Measurements from ENCODE around the gene PBX3. TPM values are rescaled to one million over a fixed set of nuclear protein-coding genes. Genes with fewer than 3 reads are reported as not detected.

Gene PBX3
- total and polyA plus RNA-seq, 2 of the 13 experiments (the other 11 are each of a cell fraction or from before 2014, with no cell fraction given) = 6.0 to 11.2 TPM

DNA sequence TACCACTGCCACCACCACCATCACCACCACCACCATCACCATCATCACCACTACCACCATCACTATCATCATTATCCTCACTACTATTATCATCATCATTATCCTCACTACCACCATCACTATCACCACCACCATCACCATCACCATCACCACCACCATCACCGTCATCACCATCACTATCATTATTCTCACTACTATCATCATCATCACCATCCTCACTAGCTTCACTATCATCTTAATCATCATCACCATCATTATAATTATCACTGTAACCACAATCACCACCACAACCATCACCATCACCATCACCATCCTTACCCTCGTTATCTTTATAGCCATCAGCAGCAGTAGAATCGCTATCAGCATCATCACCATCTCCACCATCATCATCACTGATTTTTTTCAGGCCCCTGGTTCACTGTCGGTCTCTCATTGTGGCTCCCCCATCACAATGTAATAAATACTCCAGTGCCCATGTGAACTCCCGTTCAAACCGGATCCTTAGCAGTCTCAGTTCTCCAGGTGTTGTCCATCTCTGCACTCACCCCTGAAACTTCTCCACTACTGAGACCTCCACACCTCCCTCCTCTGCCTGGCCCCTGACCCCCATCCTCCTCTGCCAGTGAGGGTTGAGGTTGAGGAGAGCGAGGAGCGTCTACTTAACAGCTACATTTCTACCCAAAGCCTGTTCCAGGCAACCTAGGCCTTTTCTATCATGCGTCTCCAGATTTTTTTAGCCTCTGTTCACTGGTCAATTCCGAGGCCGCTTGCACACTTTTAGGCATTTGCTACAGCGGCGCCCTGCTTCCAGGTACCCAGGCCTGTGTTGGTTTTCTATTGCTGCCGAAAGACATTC is 238.2 kb downstream of the PBX3 start:
- BruUV-seq (replicated peaks) = no TSS peak
- H3K36me3 ChIP-seq (replicated peaks in 1 of 2; ENCODE audit: control insufficient read depth in 1 of 2, insufficient read depth in 2 of 2, low read length in 2 of 2) = no peaks in the 10 kb centered on the region
- H3K9ac ChIP-seq (ENCODE audit: insufficient read depth, low read depth, low read length) = no peak overlapping the region
- peaks cover 10% of the 10 kb centered on the region for H3K4me1 ChIP-seq (ENCODE audit: insufficient read depth, low read length)
- CTCF ChIA-PET (ENCODE audit: low intra/inter-chr PET ratio, low total read pairs) = no interaction called here
- no peak overlapping the region for H3K27ac ChIP-seq (ENCODE audit: extremely low read length, insufficient read depth, low read length)
- no peak overlapping the region for H3K4me2 ChIP-seq (ENCODE audit: low read depth, low read length)
- peaks cover 0 to 2% of the 10 kb centered on the region in 2 experiments; a peak in 1 of 5 replicates for H3K27me3 ChIP-seq (ENCODE audit: control insufficient read depth in 1 of 2, insufficient read depth in 2 of 2, low read length in 2 of 2)
- POLR2A ChIA-PET = no interaction called here
- FAIRE-seq (no peak), ATAC-seq (no peak), DNase-seq (ENCODE audit: low spot score) (no peak)
- WGBS (ENCODE audit: low lambda C conversion rate) = 39% methylated on average over 14 of the region's 14 CpGs
- TF ChIP-seq HNF4G (IDR thresholded peaks at IDR 0.05; ENCODE audit: borderline replicate concordance, low read depth, low read length) (no peak), HNF4G (CRISPR knock-in tag; IDR thresholded peaks at IDR 0.05; ENCODE audit: borderline replicate concordance, low read depth) (no peak), CREB1 (IDR thresholded peaks at IDR 0.05) (peak; percentile 80), CREB1 (CRISPR knock-in tag; IDR thresholded peaks at IDR 0.05) (no peak)
- H2AFZ ChIP-seq (ENCODE audit: low read length) = no peak overlapping the region
- no peaks in the 10 kb centered on the region for H3K79me2 ChIP-seq (ENCODE audit: insufficient read depth, low read length)
- in situ Hi-C loops (cut with HindIII; ENCODE audit: extremely low pct_ligation_motif_present, low pct_unique_long_range_greater_than_20kb) = no loop called here
- intact Hi-C loops (cut with micrococcal nuclease; ENCODE audit: unreplicated experiment) = no loop called here
- H4K20me1 ChIP-seq (ENCODE audit: insufficient read depth, low read length) = no peaks in the 10 kb centered on the region
- H3K4me3 ChIP-seq (replicated peaks in 1 of 3; ENCODE audit: insufficient read depth in 1 of 3, low read depth in 2 of 3, low read length in 3 of 3) = no peak overlapping the region
- 0 out of 2 replicates have a peak, but pooled peaks cover under 1% of the 10 kb centered on the region for H3K9me3 ChIP-seq (ENCODE audit: low read length)

DNA sequence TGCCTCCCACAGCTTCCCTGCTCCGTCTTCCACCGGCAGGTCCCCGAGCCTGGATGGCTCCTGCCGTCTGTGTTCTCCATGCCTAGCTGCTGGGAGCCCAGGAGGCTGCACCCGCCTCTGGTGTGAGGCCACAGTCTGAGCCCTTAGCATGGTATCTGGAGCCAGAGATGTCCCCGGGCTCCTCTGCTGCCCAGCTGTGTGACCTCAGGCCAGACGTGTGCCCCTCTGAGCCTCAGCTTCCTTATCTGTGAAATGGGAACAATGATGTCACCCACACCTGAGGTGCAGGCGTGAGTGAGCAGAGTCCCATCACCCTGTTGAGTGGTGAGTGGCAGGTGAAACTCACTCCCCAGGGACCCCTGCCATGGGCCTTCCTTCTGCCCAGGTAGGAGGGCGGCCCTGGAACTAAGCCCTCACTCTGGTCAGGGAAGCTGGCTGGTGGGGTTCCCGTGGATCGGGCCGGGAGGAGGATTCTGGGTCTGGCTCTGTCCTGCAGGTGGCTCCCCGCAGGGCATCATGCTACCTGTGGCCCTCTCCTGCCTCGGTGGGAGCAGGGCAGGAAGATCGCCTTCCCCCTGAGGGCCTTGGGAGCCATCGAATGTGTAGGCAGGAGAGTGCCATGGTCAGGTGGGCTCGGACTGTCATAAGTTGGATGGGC is 239.0 kb downstream of the PBX3 start:
- Histone ChIP-seq H3K27ac (ENCODE audit: extremely low read length, insufficient read depth, low read length) (no peak overlapping the region), H3K4me2 (ENCODE audit: low read depth, low read length) (no peak overlapping the region), H3K4me3 (replicated peaks in 1 of 3; ENCODE audit: insufficient read depth in 1 of 3, low read depth in 2 of 3, low read length in 3 of 3) (no peak overlapping the region), H3K4me1 (ENCODE audit: insufficient read depth, low read length) (peaks cover 10% of the 10 kb centered on the region), H3K27me3 (ENCODE audit: control insufficient read depth in 1 of 2, insufficient read depth in 2 of 2, low read length in 2 of 2) (peaks cover 0 to 2% of the 10 kb centered on the region in 2 experiments; a peak in 1 of 5 replicates), H3K79me2 (ENCODE audit: insufficient read depth, low read length) (no peaks in the 10 kb centered on the region), H3K9ac (ENCODE audit: insufficient read depth, low read depth, low read length) (no peak overlapping the region), H3K9me3 (ENCODE audit: low read length) (no peaks in the 10 kb centered on the region), H3K36me3 (replicated peaks in 1 of 2; ENCODE audit: control insufficient read depth in 1 of 2, insufficient read depth in 2 of 2, low read length in 2 of 2) (no peaks in the 10 kb centered on the region), H4K20me1 (ENCODE audit: insufficient read depth, low read length) (no peaks in the 10 kb centered on the region), H2AFZ (ENCODE audit: low read length) (no peak overlapping the region)
- FAIRE-seq = no peak
- DNase-seq (ENCODE audit: low spot score) = no peak
- BruUV-seq (replicated peaks) = no TSS peak
- intact Hi-C loops (cut with micrococcal nuclease; ENCODE audit: unreplicated experiment) = no loop called here
- WGBS (ENCODE audit: low lambda C conversion rate) = 52% methylated on average over 12 of the region's 17 CpGs
- ChIA-PET CTCF (ENCODE audit: low intra/inter-chr PET ratio, low total read pairs) (no interaction called here), POLR2A (no interaction called here)
- ATAC-seq = no peak
- TF ChIP-seq ZNF382 (CRISPR knock-in tag; IDR thresholded peaks at IDR 0.05; ENCODE audit: borderline replicate concordance) = no peak
- peak; percentile 65; the same call in 1 of the 2 replicates for TF ChIP-seq ZNF768 (CRISPR knock-in tag; IDR thresholded peaks at IDR 0.05)
- peak; percentile 69 for TF ChIP-seq ZNF629 (CRISPR knock-in tag; conservative IDR thresholded peaks at IDR 0.05)
- no peak for TF ChIP-seq TGIF2 (CRISPR knock-in tag; IDR thresholded peaks at IDR 0.05)
- in situ Hi-C loops (cut with HindIII; ENCODE audit: extremely low pct_ligation_motif_present, low pct_unique_long_range_greater_than_20kb) = no loop called here

Measured in HepG2 (cell line).